HG03196 (cell line): Measurements from ENCODE around the gene SLC2A10.

Experiments used
- ATAC-seq: cut with Tn5 transposase; IDR thresholded peaks from one replicate; pipeline ENCODE4 v1.9.1; 2021; ENCODE audit not compliant: unreplicated experiment

Gene SLC2A10

GRCh38 chr20:46724343-46724959, 15.0 kb downstream of the SLC2A10 start:
- no peak for ATAC-seq

GRCh38 chr20:46725186-46726165, 16.0 kb downstream of the SLC2A10 start:
- ATAC-seq, result no peak

GRCh38 chr20:46731770-46732169, 22.3 kb downstream of the SLC2A10 start:
- no peak for ATAC-seq

GRCh38 chr20:46735436-46735835, 26.0 kb downstream of the SLC2A10 start:
- ATAC-seq, result no peak

GRCh38 chr20:46739431-46740213, 30.2 kb downstream of the SLC2A10 start:
- ATAC-seq, result no peak

GRCh38 chr20:46740214-46740609, 30.8 kb downstream of the SLC2A10 start:
- no peak for ATAC-seq

GRCh38 chr20:46741924-46742668, 32.6 kb downstream of the SLC2A10 start:
- no peak for ATAC-seq

- no peak for ATAC-seq
Measured at GRCh38 chr20:46742669-46743045, 33.2 kb downstream of the SLC2A10 start.

GRCh38 chr20:46743088-46743487, 33.6 kb downstream of the SLC2A10 start:
- no peak for ATAC-seq

GRCh38 chr20:46746956-46747526, 37.6 kb downstream of the SLC2A10 start:
- no peak for ATAC-seq

- no peak for ATAC-seq
Measured at GRCh38 chr20:46749147-46749546, 39.7 kb downstream of the SLC2A10 start.

GRCh38 chr20:46751856-46752255, 42.4 kb downstream of the SLC2A10 start:
- no peak for ATAC-seq

- no peak for ATAC-seq
Measured at GRCh38 chr20:46752728-46753127, 43.3 kb downstream of the SLC2A10 start.

GRCh38 chr20:46755483-46756413, 46.3 kb downstream of the SLC2A10 start:
- ATAC-seq, result no peak

- ATAC-seq, result no peak
Measured at GRCh38 chr20:46756419-46756818, 47.0 kb downstream of the SLC2A10 start.

GRCh38 chr20:46757135-46757534, 47.7 kb downstream of the SLC2A10 start:
- ATAC-seq, result no peak

GRCh38 chr20:46757754-46758678, 48.6 kb downstream of the SLC2A10 start:
- no peak for ATAC-seq

- no peak for ATAC-seq
Measured at GRCh38 chr20:46758929-46759669, 49.6 kb downstream of the SLC2A10 start.
